Measurements from ENCODE around the gene CDH22. TPM values are rescaled to one million over a fixed set of nuclear protein-coding genes. Genes with fewer than 3 reads are reported as not detected.

Gene CDH22
- total and polyA plus RNA-seq, 12 donors, result 0.19 to 2.9 (median 0.97) TPM; not detected in 4

DNA sequence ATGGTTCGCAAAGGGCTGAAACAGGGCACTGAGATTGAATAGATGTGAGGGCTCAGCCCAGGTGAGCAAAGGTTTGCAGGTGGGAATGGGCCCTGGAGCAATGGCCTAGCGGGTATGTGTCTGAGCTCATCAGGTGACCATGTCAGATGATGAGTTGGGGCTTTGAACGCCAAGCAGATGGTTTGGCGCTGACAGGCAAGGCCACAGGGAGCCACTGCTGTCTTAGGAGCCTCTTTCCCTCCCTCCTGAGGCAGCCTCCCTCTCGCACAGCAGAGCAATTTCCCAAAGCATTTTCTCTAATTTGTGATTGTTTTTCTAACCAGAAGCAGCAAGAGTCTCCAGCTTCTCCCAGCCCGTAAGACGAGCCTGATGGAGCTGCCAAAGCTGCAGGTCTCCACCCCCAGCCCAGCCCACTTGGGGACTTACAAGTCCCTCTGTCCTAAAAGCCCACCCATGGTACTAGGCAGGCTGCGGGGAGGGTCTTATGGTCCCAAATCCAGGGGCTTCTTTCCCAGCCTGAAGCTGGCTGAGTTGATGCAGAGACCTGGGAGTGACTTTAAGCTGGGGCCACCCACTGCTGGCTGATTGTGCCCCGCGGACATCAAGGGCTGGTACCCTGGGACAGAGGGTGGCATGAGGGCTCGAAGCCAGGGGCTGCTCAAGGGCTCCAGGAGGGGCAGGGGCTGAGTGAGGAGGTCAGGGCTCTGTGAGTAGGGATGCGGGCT lies 11.6 kb downstream of the CDH22 start:
- H3K27me3 ChIP-seq, result peaks cover 30% of the 10 kb centered on the region

DNA sequence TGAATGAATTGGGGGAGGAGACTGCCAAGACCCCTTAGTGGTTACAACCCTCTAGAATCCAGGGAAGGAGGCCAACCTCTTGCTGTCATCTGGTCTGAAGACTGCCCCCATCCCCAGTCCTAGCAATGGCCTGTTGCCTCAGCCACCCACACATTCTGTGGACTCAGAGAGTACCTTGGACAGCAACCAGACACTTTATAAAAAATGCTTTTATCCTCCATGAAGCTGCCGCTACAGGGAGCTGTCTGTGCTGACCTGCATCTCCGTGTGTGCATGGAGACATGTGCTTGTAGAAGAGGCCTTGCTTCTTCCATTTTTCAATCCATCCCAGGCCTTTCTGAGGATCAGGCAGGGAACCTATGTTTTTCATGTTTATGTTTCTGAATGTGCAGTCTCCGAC lies 15.2 kb downstream of the CDH22 start:
- peaks cover 22% of the 10 kb centered on the region for H3K27me3 ChIP-seq
- H3K9me3 ChIP-seq (replicated peaks in 1 of 3), result no peaks in the 10 kb centered on the region
- no peaks in the 10 kb centered on the region for H3K4me1 ChIP-seq (replicated peaks in 1 of 2)
- WGBS, 4 donors, result 15 to 37% (median 17%) methylated on average over 3 of the region's 3 CpGs
- no peak overlapping the region for H3K27ac ChIP-seq
- peak in 2 of 7 donors; percentile 19 to 30 for DNase-seq
- no peak overlapping the region for H3K4me3 ChIP-seq
- H3K36me3 ChIP-seq (replicated peaks in 1 of 2), result no peaks in the 10 kb centered on the region
- intact Hi-C loops (cut with DNase I), result no loop called here
- no peak for TF ChIP-seq POLR2A (IDR thresholded peaks at IDR 0.05)
- TF ChIP-seq CTCF (IDR thresholded peaks at IDR 0.05), result no peak

More for the DNA sequence above, 11.6 kb downstream of the CDH22 start:
- WGBS, 4 donors, result 50 to 62% (median 54%) methylated on average over 8 to 12 of the region's 12 CpGs
- TF ChIP-seq CTCF (IDR thresholded peaks at IDR 0.05) (no peak), POLR2A (IDR thresholded peaks at IDR 0.05) (no peak)
- intact Hi-C loops (cut with DNase I), result no loop called here
- no peaks in the 10 kb centered on the region for H3K9me3 ChIP-seq (replicated peaks in 1 of 3)
- H3K4me1 ChIP-seq (replicated peaks in 1 of 2), result no peaks in the 10 kb centered on the region
- H3K4me3 ChIP-seq, result no peak overlapping the region
- no peak overlapping the region for H3K27ac ChIP-seq
- no peaks in the 10 kb centered on the region for H3K36me3 ChIP-seq (replicated peaks in 1 of 2)
- no peak for DNase-seq

DNA sequence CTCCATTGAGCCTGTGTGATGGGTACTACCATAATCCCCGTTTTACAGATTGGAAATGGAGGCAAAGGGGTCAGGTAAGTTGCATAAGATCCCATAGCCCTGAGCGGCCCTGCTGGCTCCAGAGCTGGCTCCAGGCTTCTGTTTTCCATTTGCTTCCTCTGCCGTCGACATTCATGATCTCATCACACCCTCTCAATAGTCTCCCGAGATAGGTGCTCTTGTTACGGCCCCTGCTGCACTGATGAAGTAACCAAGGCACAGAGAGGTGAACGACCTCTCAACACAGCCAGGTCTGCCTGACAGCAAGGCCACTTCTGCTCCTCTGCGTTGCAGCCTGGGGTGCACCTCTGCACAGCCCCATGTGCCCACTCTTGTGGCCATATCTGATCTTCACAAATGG lies 16.9 kb downstream of the CDH22 start:
- WGBS, 4 donors, result 40 to 49% (median 46%) methylated on average over 8 of the region's 8 CpGs
- Histone ChIP-seq H3K27ac (no peak overlapping the region), H3K36me3 (replicated peaks in 1 of 2) (no peaks in the 10 kb centered on the region), H3K9me3 (replicated peaks in 1 of 3) (no peaks in the 10 kb centered on the region), H3K4me3 (no peak overlapping the region), H3K27me3 (peaks cover 27% of the 10 kb centered on the region), H3K4me1 (replicated peaks in 1 of 2) (no peaks in the 10 kb centered on the region)
- intact Hi-C loops (cut with DNase I), result no loop called here
- TF ChIP-seq POLR2A (IDR thresholded peaks at IDR 0.05), result no peak
- TF ChIP-seq CTCF (IDR thresholded peaks at IDR 0.05), result no peak
- DNase-seq, result no peak

- TF ChIP-seq CTCF (IDR thresholded peaks at IDR 0.05) (no peak), POLR2A (IDR thresholded peaks at IDR 0.05) (no peak)
- intact Hi-C loops (cut with DNase I), result no loop called here
- Histone ChIP-seq H3K27me3 (peaks cover 35% of the 10 kb centered on the region), H3K36me3 (replicated peaks in 1 of 2) (no peaks in the 10 kb centered on the region), H3K4me1 (replicated peaks in 1 of 2) (no peaks in the 10 kb centered on the region), H3K9me3 (replicated peaks in 1 of 3) (no peaks in the 10 kb centered on the region), H3K4me3 (no peak overlapping the region), H3K27ac (no peak overlapping the region)
- WGBS, 4 donors, result 66 to 87% (median 69%) methylated on average over 5 of the region's 5 CpGs
- DNase-seq, result no peak
These were observed 18.9 kb downstream of the CDH22 start for GRCh38 chr20:46289432-46289831.

Data from adrenal gland (tissue), 12 donors.